NB4 (cell line): Measurements from ENCODE around the gene DCDC2.
"Not testable (repeated sequence)": the region's sequence is repeated elsewhere in the genome, so short reads cannot be mapped to it uniquely, and the experiment has no call there.

Source experiments
- DNase-seq: peaks from one replicate; pipeline ENCODE4 v3.0.0; 2010; ENCODE audit warnings: low read depth
- H3K4me3 ChIP-seq: one replicate; pipeline ENCODE4 v1.5.1; 2011; ENCODE audit warnings: mild to moderate bottlenecking, low read depth, low read length, moderate library complexity
- MYC ChIP-seq: IDR thresholded peaks from 2 replicates; pipeline ENCODE4 v1.6.1; 2011; ENCODE audit warnings: low read depth, low read length
- POLR2A ChIP-seq: IDR thresholded peaks from 2 replicates; pipeline ENCODE4 v1.6.1; 2011; ENCODE audit warnings: mild to moderate bottlenecking; ENCODE audit not compliant: insufficient read length; ENCODE audit errors: extremely low read depth
- TF ChIP-seq, protein P1 (sequence below): IDR thresholded peaks from 2 replicates; pipeline ENCODE4 v1.6.1; 2011; ENCODE audit warnings: low read depth, low read length
- TF ChIP-seq, protein P2 (sequence below): IDR thresholded peaks from one replicate; pipeline ENCODE4 v1.5.1; 2012; ENCODE audit warnings: low read depth, low read length

Gene DCDC2

DNA sequence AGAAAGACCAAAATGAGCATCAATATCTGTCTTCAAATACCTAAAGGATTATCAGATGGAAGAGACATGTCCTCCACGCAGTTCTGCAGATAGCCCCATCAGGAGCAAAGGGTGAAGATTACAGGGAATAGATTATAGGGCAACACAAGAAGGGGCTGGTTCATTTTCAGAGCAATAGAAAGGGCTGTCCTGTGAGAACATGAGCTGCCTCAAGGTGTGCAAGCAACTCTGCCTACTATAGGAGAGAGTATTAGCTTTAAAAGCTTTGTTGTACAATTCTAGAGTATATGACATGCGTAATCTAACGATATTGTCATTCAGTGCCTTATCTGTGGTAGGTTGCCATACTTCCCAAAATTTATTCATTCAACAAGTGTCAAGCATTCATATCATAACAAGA is 119.2 kb downstream of the DCDC2 start:
- no peak overlapping the region for H3K4me3 ChIP-seq
- no peak for DNase-seq
- TF ChIP-seq POLR2A (no peak), MYC (no peak)
- TF ChIP-seq, protein P1, sequence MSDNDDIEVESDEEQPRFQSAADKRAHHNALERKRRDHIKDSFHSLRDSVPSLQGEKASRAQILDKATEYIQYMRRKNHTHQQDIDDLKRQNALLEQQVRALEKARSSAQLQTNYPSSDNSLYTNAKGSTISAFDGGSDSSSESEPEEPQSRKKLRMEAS, result no peak
- TF ChIP-seq, protein P2, sequence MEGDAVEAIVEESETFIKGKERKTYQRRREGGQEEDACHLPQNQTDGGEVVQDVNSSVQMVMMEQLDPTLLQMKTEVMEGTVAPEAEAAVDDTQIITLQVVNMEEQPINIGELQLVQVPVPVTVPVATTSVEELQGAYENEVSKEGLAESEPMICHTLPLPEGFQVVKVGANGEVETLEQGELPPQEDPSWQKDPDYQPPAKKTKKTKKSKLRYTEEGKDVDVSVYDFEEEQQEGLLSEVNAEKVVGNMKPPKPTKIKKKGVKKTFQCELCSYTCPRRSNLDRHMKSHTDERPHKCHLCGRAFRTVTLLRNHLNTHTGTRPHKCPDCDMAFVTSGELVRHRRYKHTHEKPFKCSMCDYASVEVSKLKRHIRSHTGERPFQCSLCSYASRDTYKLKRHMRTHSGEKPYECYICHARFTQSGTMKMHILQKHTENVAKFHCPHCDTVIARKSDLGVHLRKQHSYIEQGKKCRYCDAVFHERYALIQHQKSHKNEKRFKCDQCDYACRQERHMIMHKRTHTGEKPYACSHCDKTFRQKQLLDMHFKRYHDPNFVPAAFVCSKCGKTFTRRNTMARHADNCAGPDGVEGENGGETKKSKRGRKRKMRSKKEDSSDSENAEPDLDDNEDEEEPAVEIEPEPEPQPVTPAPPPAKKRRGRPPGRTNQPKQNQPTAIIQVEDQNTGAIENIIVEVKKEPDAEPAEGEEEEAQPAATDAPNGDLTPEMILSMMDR, result no peak

DNA sequence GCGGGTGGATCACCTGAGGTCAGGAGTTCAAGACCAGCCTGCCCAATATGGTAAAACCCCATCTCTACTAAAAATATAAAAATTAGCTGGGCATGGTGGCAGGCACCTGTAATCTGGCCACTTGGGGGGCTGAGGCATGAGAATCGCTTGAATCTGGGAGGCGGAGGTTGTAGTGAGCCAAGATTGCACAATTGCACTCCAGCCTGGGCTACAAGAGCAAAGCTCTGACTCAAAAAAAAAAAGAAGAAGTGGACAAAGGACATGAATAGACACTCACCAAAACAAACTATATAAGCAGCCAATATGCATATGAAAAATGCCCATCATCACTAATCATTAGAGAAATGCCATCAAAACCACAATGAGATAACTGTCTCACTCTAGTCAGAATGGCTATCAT is 121.1 kb downstream of the DCDC2 start:
- H3K4me3 ChIP-seq, result not testable (repeated sequence)
- DNase-seq, result peak; percentile 70

DNA sequence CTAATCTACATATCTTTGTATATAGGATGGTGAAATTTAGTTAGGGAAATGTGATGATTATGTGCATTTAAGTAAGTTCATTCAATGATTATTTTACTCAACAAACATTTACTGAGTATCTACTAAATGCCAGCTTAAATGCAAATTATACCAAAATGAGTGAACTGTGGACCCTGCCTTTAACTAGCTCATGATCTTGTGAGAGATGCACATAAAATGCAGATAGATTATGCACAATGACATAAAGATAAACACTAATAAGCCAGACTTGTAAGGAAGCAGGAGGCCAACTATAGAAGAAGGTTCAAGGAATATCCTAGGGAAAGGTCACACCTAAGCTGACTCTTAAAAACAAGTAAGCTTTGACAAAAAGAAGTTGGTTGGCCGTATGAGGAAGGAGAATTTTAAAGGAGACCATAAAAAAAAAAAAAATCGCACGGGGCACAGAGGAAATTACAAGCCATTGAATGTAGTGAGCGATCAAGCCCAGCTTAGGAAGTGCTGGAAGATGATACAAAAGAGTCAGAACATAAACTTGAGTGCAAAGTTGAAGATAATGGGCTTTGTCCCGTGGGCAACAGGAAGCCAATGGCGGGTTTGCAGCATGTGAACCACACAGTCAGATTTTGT is 123.9 kb downstream of the DCDC2 start:
- no peak for DNase-seq
- TF ChIP-seq, protein P2, result no peak
- TF ChIP-seq POLR2A (no peak), MYC (no peak)
- TF ChIP-seq, protein P1, result no peak
- no peak overlapping the region for H3K4me3 ChIP-seq

DNA sequence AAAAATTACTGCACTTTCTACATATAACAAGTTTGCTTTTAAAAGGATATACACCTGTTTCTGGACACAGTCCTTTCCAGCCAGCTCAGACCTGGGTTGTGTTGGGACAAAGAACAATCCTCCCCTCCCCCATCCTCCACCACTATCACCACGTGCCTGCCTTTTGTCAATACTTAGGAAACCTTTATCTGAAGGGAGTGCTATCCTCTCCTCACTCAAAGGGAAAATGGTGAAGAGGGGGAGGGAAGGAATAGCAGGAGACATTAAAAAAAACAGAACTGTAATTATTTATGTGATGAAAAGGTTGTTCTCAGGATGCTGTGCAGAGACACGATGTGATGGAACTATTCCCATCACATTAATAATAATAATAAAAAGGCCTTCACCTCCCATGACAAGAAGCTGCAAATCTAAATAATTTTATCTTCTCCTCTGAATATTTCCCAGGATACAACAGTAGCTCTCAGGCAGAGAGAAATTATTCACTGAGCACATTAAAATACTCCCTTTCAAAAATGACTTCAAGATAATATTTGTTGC is 126.4 kb downstream of the DCDC2 start:
- H3K4me3 ChIP-seq, result no peak overlapping the region
- no peak for DNase-seq
- TF ChIP-seq, protein P2, result no peak
- no peak for TF ChIP-seq MYC
- no peak for TF ChIP-seq POLR2A

DNA sequence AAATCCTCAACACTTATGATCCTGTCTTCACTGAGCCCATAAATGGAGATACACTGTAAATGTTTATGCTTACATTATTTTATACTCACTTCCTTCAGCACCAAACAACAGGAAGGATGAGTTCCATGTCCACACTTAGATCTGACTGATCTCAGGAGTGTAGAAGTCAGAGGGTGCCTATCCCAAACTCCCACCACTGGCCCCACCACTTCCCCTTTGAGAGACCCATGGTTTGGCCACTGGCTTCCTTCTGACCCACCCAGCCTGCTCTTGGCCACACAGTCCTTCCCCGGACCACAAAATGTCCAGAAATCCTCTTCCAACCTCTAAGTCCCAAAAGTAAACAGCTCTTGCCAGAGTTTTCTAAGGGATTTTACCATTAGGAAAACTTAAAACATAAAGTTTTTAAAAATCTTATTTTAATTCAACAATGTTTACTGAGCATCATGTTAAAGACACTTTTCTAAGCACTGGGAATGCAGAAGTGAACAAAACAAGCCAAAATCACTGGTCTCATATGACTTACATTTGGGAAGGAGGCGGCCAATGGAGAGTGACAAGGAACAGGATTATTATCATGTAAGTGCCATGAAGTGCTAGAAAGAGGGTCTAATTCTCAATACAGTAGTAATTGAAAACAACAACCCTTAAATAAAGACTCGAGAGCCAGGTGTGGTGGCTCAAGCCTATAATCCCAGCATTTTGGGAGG is 128.0 kb downstream of the DCDC2 start:
- H3K4me3 ChIP-seq, result no peak overlapping the region
- DNase-seq, result peak; percentile 40
- TF ChIP-seq MYC (no peak), POLR2A (no peak)
- TF ChIP-seq, protein P1, result no peak
- TF ChIP-seq, protein P2, result no peak

DNA sequence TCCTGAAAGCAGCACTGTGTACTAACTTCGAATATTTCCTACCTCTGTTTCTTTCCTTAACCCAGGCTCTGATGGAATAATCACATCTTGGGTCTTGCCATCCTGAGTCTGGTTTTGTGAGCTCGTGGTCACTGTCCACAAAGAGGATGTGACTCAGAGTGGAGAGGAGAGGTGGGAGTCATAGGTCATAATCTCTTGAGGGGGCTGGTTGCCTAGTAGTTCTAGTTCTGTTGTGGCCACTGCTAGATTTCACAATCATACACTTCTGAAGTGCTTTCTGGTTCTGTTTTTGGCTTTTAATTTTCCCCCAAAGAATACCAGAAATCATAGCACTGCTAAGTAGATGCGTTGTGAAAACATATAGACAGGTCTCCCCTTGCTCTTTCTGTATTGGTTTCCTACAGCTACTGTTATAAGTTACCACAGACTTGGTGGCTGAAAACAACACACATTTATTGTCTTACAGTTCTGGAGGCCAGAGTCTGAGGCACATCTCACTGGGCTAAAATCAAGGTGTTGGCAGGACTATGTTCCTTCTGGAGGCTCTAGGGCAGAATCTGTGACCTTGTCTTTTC is 129.1 kb downstream of the DCDC2 start:
- TF ChIP-seq, protein P2, result no peak
- TF ChIP-seq POLR2A (no peak), MYC (peak; percentile 23; the same call in 1 of the 2 replicates)
- TF ChIP-seq, protein P1, result 0 out of 2 replicates have a peak, but pooled peaks have one; percentile 13
- no peak overlapping the region for H3K4me3 ChIP-seq
- peak; percentile 89 for DNase-seq
